ENCODE results near the gene CSTPP1.

Gene CSTPP1

GRCh38 chr11:47004595-47005033 is 68.1 kb downstream of the CSTPP1 start:
- no peak overlapping the region for H3K9ac ChIP-seq (ENCODE audit: insufficient read length, low read depth)
- no peaks in the 10 kb centered on the region for H3K36me3 ChIP-seq (ENCODE audit: insufficient read depth, insufficient read length, low read length)
- H3K4me1 ChIP-seq (ENCODE audit: insufficient read depth, insufficient read length) = peaks cover 2% of the 10 kb centered on the region
- no peak for TF ChIP-seq SUZ12 (IDR thresholded peaks at IDR 0.05; ENCODE audit: extremely low read depth, insufficient read depth, insufficient read length)
- TF ChIP-seq YY1 (IDR thresholded peaks at IDR 0.05; ENCODE audit: insufficient read depth, insufficient read length) = no peak
- TF ChIP-seq ZNF274 (IDR thresholded peaks at IDR 0.05; ENCODE audit: low read depth, low read length) = no peak
- H3K27me3 ChIP-seq (ENCODE audit: insufficient read depth, insufficient read length) = no peaks in the 10 kb centered on the region
- no peaks in the 10 kb centered on the region for H3K9me3 ChIP-seq (ENCODE audit: insufficient read depth, low read length)
- DNase-seq (ENCODE audit: low read depth, low spot score) = no peak
- H3K4me3 ChIP-seq (ENCODE audit: insufficient read length, low read depth) = no peak overlapping the region

- TF ChIP-seq SUZ12 (IDR thresholded peaks at IDR 0.05; ENCODE audit: extremely low read depth, insufficient read depth, insufficient read length) (no peak), ZNF274 (IDR thresholded peaks at IDR 0.05; ENCODE audit: low read depth, low read length) (no peak), YY1 (IDR thresholded peaks at IDR 0.05; ENCODE audit: insufficient read depth, insufficient read length) (no peak)
- no peak overlapping the region for H3K4me3 ChIP-seq (ENCODE audit: insufficient read length, low read depth)
- no peaks in the 10 kb centered on the region for H3K27me3 ChIP-seq (ENCODE audit: insufficient read depth, insufficient read length)
- H3K9me3 ChIP-seq (ENCODE audit: insufficient read depth, low read length) = no peaks in the 10 kb centered on the region
- DNase-seq (ENCODE audit: low read depth, low spot score) = no peak
- no peaks in the 10 kb centered on the region for H3K36me3 ChIP-seq (ENCODE audit: insufficient read depth, insufficient read length, low read length)
- H3K4me1 ChIP-seq (ENCODE audit: insufficient read depth, insufficient read length) = peaks cover 2% of the 10 kb centered on the region
- no peak overlapping the region for H3K9ac ChIP-seq (ENCODE audit: insufficient read length, low read depth)
Measured at GRCh38 chr11:47005441-47005840, 68.9 kb downstream of the CSTPP1 start.

- Histone ChIP-seq H3K36me3 (ENCODE audit: insufficient read depth, insufficient read length, low read length) (no peaks in the 10 kb centered on the region), H3K9ac (ENCODE audit: insufficient read length, low read depth) (no peak overlapping the region), H3K9me3 (ENCODE audit: insufficient read depth, low read length) (no peaks in the 10 kb centered on the region), H3K4me1 (ENCODE audit: insufficient read depth, insufficient read length) (peaks cover 2% of the 10 kb centered on the region), H3K4me3 (ENCODE audit: insufficient read length, low read depth) (no peak overlapping the region), H3K27me3 (ENCODE audit: insufficient read depth, insufficient read length) (no peaks in the 10 kb centered on the region)
- DNase-seq (ENCODE audit: low read depth, low spot score) = no peak
- no peak for TF ChIP-seq ZNF274 (IDR thresholded peaks at IDR 0.05; ENCODE audit: low read depth, low read length)
- no peak for TF ChIP-seq SUZ12 (IDR thresholded peaks at IDR 0.05; ENCODE audit: extremely low read depth, insufficient read depth, insufficient read length)
- TF ChIP-seq YY1 (IDR thresholded peaks at IDR 0.05; ENCODE audit: insufficient read depth, insufficient read length) = no peak
Measured at GRCh38 chr11:47007579-47007978, 71.0 kb downstream of the CSTPP1 start.

- Histone ChIP-seq H3K9me3 (ENCODE audit: insufficient read depth, low read length) (no peaks in the 10 kb centered on the region), H3K27me3 (ENCODE audit: insufficient read depth, insufficient read length) (no peaks in the 10 kb centered on the region), H3K4me1 (ENCODE audit: insufficient read depth, insufficient read length) (no peaks in the 10 kb centered on the region), H3K4me3 (ENCODE audit: insufficient read length, low read depth) (no peak overlapping the region), H3K9ac (ENCODE audit: insufficient read length, low read depth) (no peak overlapping the region), H3K36me3 (ENCODE audit: insufficient read depth, insufficient read length, low read length) (no peaks in the 10 kb centered on the region)
- DNase-seq (ENCODE audit: low read depth, low spot score) = no peak
- no peak for TF ChIP-seq SUZ12 (IDR thresholded peaks at IDR 0.05; ENCODE audit: extremely low read depth, insufficient read depth, insufficient read length)
- TF ChIP-seq YY1 (IDR thresholded peaks at IDR 0.05; ENCODE audit: insufficient read depth, insufficient read length) = no peak
- TF ChIP-seq ZNF274 (IDR thresholded peaks at IDR 0.05; ENCODE audit: low read depth, low read length) = no peak
Measured at GRCh38 chr11:47010179-47010578, 73.6 kb downstream of the CSTPP1 start.

- Histone ChIP-seq H3K27me3 (ENCODE audit: insufficient read depth, insufficient read length) (no peaks in the 10 kb centered on the region), H3K9me3 (ENCODE audit: insufficient read depth, low read length) (no peaks in the 10 kb centered on the region; the same call in 1 of the 2 replicates), H3K4me1 (ENCODE audit: insufficient read depth, insufficient read length) (no peaks in the 10 kb centered on the region), H3K36me3 (ENCODE audit: insufficient read depth, insufficient read length, low read length) (no peaks in the 10 kb centered on the region), H3K4me3 (ENCODE audit: insufficient read length, low read depth) (no peak overlapping the region), H3K9ac (ENCODE audit: insufficient read length, low read depth) (no peak overlapping the region)
- DNase-seq (ENCODE audit: low read depth, low spot score) = no peak
- TF ChIP-seq ZNF274 (IDR thresholded peaks at IDR 0.05; ENCODE audit: low read depth, low read length) = no peak
- no peak for TF ChIP-seq YY1 (IDR thresholded peaks at IDR 0.05; ENCODE audit: insufficient read depth, insufficient read length)
- TF ChIP-seq SUZ12 (IDR thresholded peaks at IDR 0.05; ENCODE audit: extremely low read depth, insufficient read depth, insufficient read length) = no peak
Measured at GRCh38 chr11:47014097-47014496, 77.5 kb downstream of the CSTPP1 start.

GRCh38 chr11:47018637-47019036 is 82.1 kb downstream of the CSTPP1 start:
- DNase-seq (ENCODE audit: low read depth, low spot score) = no peak

GRCh38 chr11:47020793-47021526 is 84.4 kb downstream of the CSTPP1 start:
- no peak for DNase-seq (ENCODE audit: low read depth, low spot score)
- Histone ChIP-seq H3K36me3 (ENCODE audit: insufficient read depth, insufficient read length, low read length) (no peaks in the 10 kb centered on the region), H3K9me3 (ENCODE audit: insufficient read depth, low read length) (no peaks in the 10 kb centered on the region; the same call in 1 of the 2 replicates), H3K4me1 (ENCODE audit: insufficient read depth, insufficient read length) (no peaks in the 10 kb centered on the region), H3K9ac (ENCODE audit: insufficient read length, low read depth) (no peak overlapping the region), H3K4me3 (ENCODE audit: insufficient read length, low read depth) (no peak overlapping the region), H3K27me3 (ENCODE audit: insufficient read depth, insufficient read length) (no peaks in the 10 kb centered on the region)
- no peak for TF ChIP-seq SUZ12 (IDR thresholded peaks at IDR 0.05; ENCODE audit: extremely low read depth, insufficient read depth, insufficient read length)
- TF ChIP-seq YY1 (IDR thresholded peaks at IDR 0.05; ENCODE audit: insufficient read depth, insufficient read length) = no peak
- no peak for TF ChIP-seq ZNF274 (IDR thresholded peaks at IDR 0.05; ENCODE audit: low read depth, low read length)

More at GRCh38 chr11:47018637-47019036, 82.1 kb downstream of the CSTPP1 start:
- Histone ChIP-seq H3K4me3 (ENCODE audit: insufficient read length, low read depth) (no peak overlapping the region), H3K27me3 (ENCODE audit: insufficient read depth, insufficient read length) (no peaks in the 10 kb centered on the region), H3K4me1 (ENCODE audit: insufficient read depth, insufficient read length) (no peaks in the 10 kb centered on the region), H3K9me3 (ENCODE audit: insufficient read depth, low read length) (no peaks in the 10 kb centered on the region; the same call in 1 of the 2 replicates), H3K9ac (ENCODE audit: insufficient read length, low read depth) (no peak overlapping the region), H3K36me3 (ENCODE audit: insufficient read depth, insufficient read length, low read length) (no peaks in the 10 kb centered on the region)
- no peak for TF ChIP-seq YY1 (IDR thresholded peaks at IDR 0.05; ENCODE audit: insufficient read depth, insufficient read length)
- TF ChIP-seq SUZ12 (IDR thresholded peaks at IDR 0.05; ENCODE audit: extremely low read depth, insufficient read depth, insufficient read length) = no peak
- no peak for TF ChIP-seq ZNF274 (IDR thresholded peaks at IDR 0.05; ENCODE audit: low read depth, low read length)
